ENCODE measurements around the gene SF3A1.

- TF ChIP-seq CTCF (IDR thresholded peaks at IDR 0.05), result no peak
- no peak for TF ChIP-seq JUN (CRISPR knock-in tag; IDR thresholded peaks at IDR 0.05)
- no peak for TF ChIP-seq MAX (CRISPR knock-in tag; IDR thresholded peaks at IDR 0.05)
- no peak for TF ChIP-seq HMGA2 (CRISPR knock-in tag; IDR thresholded peaks at IDR 0.05)
These were observed 7.9 kb downstream of the SF3A1 start for GRCh38 chr22:30348809-30349208.
